HepG2 (cell line): ENCODE results near the gene SGSH. TPM values are rescaled to one million over a fixed set of nuclear protein-coding genes. Genes with fewer than 3 reads are reported as not detected.

Source experiments
- ATRX ChIP-seq: sonication (generic); formaldehyde crosslinking; IDR thresholded peaks from 2 replicates; pipeline ENCODE4 v1.4.0; 2020; ENCODE audit warnings: missing genetic modification reagents, borderline replicate concordance
- DRAP1 ChIP-seq: IDR thresholded peaks from 2 replicates; pipeline ENCODE4 v1.6.1; 2016; ENCODE audit warnings: missing genetic modification reagents, missing compliant biosample characterization
- HOXA9 ChIP-seq: sonication (generic); formaldehyde crosslinking; IDR thresholded peaks from 2 replicates; pipeline ENCODE4 v1.8.1; 2022; ENCODE audit warnings: missing genetic modification reagents, mild to moderate bottlenecking, moderate library complexity, borderline replicate concordance
- KDM5A ChIP-seq: fragments of 200-600 bp; sonication (generic); IDR thresholded peaks from 2 replicates; pipeline ENCODE4 v1.7.0; 2018; ENCODE audit warnings: antibody characterized with exemption, mild to moderate bottlenecking, low read length, borderline replicate concordance
- KLF11 ChIP-seq: IDR thresholded peaks from 2 replicates; pipeline ENCODE4 v1.6.1; 2016; ENCODE audit warnings: missing compliant biosample characterization
- KLF9 ChIP-seq: IDR thresholded peaks from 2 replicates; pipeline ENCODE4 v1.6.1; 2016; ENCODE audit warnings: low read depth
- MEIS1 ChIP-seq: sonication (generic); formaldehyde crosslinking; IDR thresholded peaks from 2 replicates; pipeline ENCODE4 v1.9.0; 2021; ENCODE audit warnings: mild to moderate bottlenecking, missing genetic modification reagents, moderate library complexity, borderline replicate concordance
- NFIC ChIP-seq: IDR thresholded peaks from 2 replicates; pipeline ENCODE4 v1.6.1; 2012; ENCODE audit warnings: mild to moderate bottlenecking, low read length, inconsistent platforms
- SATB2 ChIP-seq: sonication (generic); formaldehyde crosslinking; IDR thresholded peaks from 2 replicates; pipeline ENCODE4 v1.5.0; 2020; ENCODE audit warnings: missing genetic modification reagents
- SRSF9 ChIP-seq: fragments of 200-400 bp; formaldehyde crosslinking; IDR thresholded peaks from 2 replicates; pipeline ENCODE4 v1.6.1; 2018; ENCODE audit warnings: borderline replicate concordance, mild to moderate bottlenecking, low read depth, low read length; ENCODE audit not compliant: insufficient read depth, poor library complexity, severe bottlenecking
- TBX3 ChIP-seq: fragments of 450-650 bp; IDR thresholded peaks from 2 replicates; pipeline ENCODE4 v1.6.1; 2017; ENCODE audit warnings: antibody characterized with exemption, mild to moderate bottlenecking, inconsistent platforms, borderline replicate concordance
- TCF7 ChIP-seq: sonication (generic); IDR thresholded peaks from 2 replicates; pipeline ENCODE4 v1.6.1; 2016; ENCODE audit warnings: antibody characterized with exemption, low read depth
- U2AF1 ChIP-seq: fragments of 200-400 bp; formaldehyde crosslinking; optimal IDR thresholded peaks from 2 replicates; pipeline ENCODE3; 2017; ENCODE audit warnings: mild to moderate bottlenecking, low read depth, low read length
- ZBTB2 ChIP-seq: sonication (generic); formaldehyde crosslinking; IDR thresholded peaks from 2 replicates; pipeline ENCODE4 v1.8.0; 2022; ENCODE audit warnings: low read depth, missing genetic modification reagents
- ZFP37 ChIP-seq: sonication (generic); formaldehyde crosslinking; IDR thresholded peaks from 2 replicates; pipeline ENCODE4 v1.4.0; 2020; ENCODE audit warnings: missing genetic modification reagents, borderline replicate concordance
- ZNF253 ChIP-seq: sonication (generic); formaldehyde crosslinking; IDR thresholded peaks from 2 replicates; pipeline ENCODE4 v1.8.0; 2022; ENCODE audit warnings: mild to moderate bottlenecking, missing genetic modification reagents, borderline replicate concordance
- ZNF44 ChIP-seq: sonication (generic); formaldehyde crosslinking; IDR thresholded peaks from 2 replicates; pipeline ENCODE4 v1.5.1; 2020; ENCODE audit warnings: mild to moderate bottlenecking, missing genetic modification reagents
- ZNF660 ChIP-seq: sonication (generic); formaldehyde crosslinking; IDR thresholded peaks from 2 replicates; pipeline ENCODE4 v1.5.1; 2020; ENCODE audit warnings: mild to moderate bottlenecking, low read depth, missing genetic modification reagents, borderline replicate concordance
- ZNF710 ChIP-seq: sonication (generic); formaldehyde crosslinking; IDR thresholded peaks from 2 replicates; pipeline ENCODE4 v1.5.0; 2020; ENCODE audit warnings: mild to moderate bottlenecking, missing genetic modification reagents, borderline replicate concordance
- ZNF776 ChIP-seq: sonication (generic); formaldehyde crosslinking; IDR thresholded peaks from 2 replicates; pipeline ENCODE4 v1.4.0; 2020; ENCODE audit warnings: mild to moderate bottlenecking, missing genetic modification reagents
- ZZZ3 ChIP-seq: sonication (generic); formaldehyde crosslinking; IDR thresholded peaks from 2 replicates; pipeline ENCODE4 v1.4.0; 2020; ENCODE audit warnings: missing genetic modification reagents, mild to moderate bottlenecking, borderline replicate concordance
- polyA plus RNA-seq, 8 experiments: library from polyadenylated mRNA; depleted of rRNA in 3 of 8; stranded (reverse) in 7 of 8; unstranded in 1 of 8; fragments of >200 nt; fragmentation: Illumina TruSeq in 4 of 8; extraction: Trizol in 4 of 8; gene quantifications; 2 replicates each; pipeline versions ENCODE4 v1.2.1 to v1.2.3, GENCODE V29; 2011 to 2016; ENCODE audit warnings: low read depth in 4 of 8, missing spikeins in 1 of 8, mixed read lengths in 1 of 8; ENCODE audit not compliant: insufficient read depth in 1 of 8
- total RNA-seq, 5 experiments: library from RNA; depleted of rRNA; stranded (reverse); fragments of >200 nt; fragmentation: Illumina TruSeq; extraction: Trizol; gene quantifications; 2 replicates each; pipeline ENCODE4 v1.2.3, GENCODE V29; 2016; ENCODE audit warnings: low read depth in 1 of 5
- TF ChIP-seq, protein P1 (sequence below): sonication (generic); formaldehyde crosslinking; IDR thresholded peaks from 2 replicates; pipeline ENCODE4 v1.5.0; 2020; ENCODE audit warnings: missing genetic modification reagents

The SGSH gene
- total and polyA plus RNA-seq, 2 of the 13 experiments (the other 11 are each of a cell fraction or from before 2014, with no cell fraction given), result 12.2 to 17.6 TPM

DNA sequence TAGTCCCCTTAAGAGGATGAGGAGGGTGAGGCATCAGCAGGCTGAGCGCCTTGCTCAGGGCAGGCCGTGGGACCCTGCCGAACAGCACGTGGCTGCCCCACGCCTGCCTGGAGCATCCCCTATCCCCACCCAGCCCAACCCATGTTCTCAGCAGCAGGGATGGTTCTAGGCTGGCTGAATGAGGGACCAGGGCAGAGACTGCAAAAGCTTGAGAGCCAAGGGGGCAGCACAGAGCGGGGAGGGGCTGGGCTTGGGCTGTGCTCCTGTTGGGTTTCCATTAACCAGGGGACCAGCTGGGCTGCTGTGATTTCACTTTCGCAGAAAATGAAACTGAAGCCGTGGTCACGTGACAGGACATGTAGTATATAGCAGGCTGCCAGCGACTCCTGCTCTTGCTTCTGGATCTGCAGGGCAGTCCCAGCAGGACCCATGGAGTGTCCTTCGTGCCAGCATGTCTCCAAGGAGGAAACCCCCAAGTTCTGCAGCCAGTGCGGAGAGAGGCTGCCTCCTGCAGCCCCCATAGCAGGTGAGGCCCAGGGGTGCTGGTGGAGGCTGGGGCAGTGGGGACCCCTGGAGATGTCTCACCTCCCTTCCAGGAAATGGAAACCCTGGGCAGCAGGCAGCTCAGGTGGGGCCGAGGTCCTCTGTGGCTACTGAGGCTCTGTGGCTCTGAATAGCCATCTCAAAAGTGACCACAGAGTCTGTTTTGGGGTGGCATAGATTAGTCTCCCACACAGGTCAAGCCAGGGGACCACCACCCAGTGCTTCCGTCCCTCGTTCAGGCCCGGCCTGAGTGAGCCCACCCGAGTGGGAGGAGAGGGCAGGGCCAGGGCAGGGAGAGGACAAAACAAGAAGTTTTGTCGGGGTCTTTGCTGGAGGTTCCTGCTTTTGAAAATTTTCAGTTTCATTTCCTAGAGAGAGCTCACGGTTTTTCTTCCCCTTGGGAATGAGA is 43.4 kb upstream of the SGSH start (continued):
- TF ChIP-seq, protein P1, sequence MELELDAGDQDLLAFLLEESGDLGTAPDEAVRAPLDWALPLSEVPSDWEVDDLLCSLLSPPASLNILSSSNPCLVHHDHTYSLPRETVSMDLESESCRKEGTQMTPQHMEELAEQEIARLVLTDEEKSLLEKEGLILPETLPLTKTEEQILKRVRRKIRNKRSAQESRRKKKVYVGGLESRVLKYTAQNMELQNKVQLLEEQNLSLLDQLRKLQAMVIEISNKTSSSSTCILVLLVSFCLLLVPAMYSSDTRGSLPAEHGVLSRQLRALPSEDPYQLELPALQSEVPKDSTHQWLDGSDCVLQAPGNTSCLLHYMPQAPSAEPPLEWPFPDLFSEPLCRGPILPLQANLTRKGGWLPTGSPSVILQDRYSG (CRISPR knock-in tag), result no peak
- peak; percentile 10; the same call in 1 of the 2 replicates for TF ChIP-seq KLF9 (CRISPR knock-in tag)
- TF ChIP-seq TBX3, result no peak
- no peak for TF ChIP-seq ZFP37
- TF ChIP-seq ZNF44 (CRISPR knock-in tag), result 0 out of 2 replicates have a peak, but pooled peaks have one; percentile 81
- no peak for TF ChIP-seq NFIC
- no peak for TF ChIP-seq ATRX
- no peak; the same call in 1 of the 2 replicates for TF ChIP-seq KDM5A
- no peak for TF ChIP-seq HOXA9
- TF ChIP-seq MEIS1, result no peak
- no peak for TF ChIP-seq ZNF660 (CRISPR knock-in tag)
- no peak for TF ChIP-seq SRSF9
- TF ChIP-seq ZBTB2 (CRISPR knock-in tag), result no peak
- no peak for TF ChIP-seq TCF7
- 0 out of 2 replicates have a peak, but pooled peaks have one; percentile 47 for TF ChIP-seq KLF11 (CRISPR knock-in tag)
- no peak for TF ChIP-seq ZNF253 (CRISPR knock-in tag)
- 0 out of 2 replicates have a peak, but pooled peaks have one; percentile 60 for TF ChIP-seq ZNF776 (CRISPR knock-in tag)
- peak; percentile 30; the same call in 1 of the 2 replicates for TF ChIP-seq ZNF710 (CRISPR knock-in tag)
- peak; percentile 99 for TF ChIP-seq DRAP1 (CRISPR knock-in tag)
- no peak; the same call in 1 of the 2 replicates for TF ChIP-seq ZZZ3 (CRISPR knock-in tag)
- no peak for TF ChIP-seq SATB2
- TF ChIP-seq U2AF1, result no peak
